Left lung (tissue), 10 donors: ENCODE measurements around the gene EME1. TPM values are rescaled to one million over a fixed set of nuclear protein-coding genes. Genes with fewer than 3 reads are reported as not detected.
"Not testable (repeated sequence)": the region's sequence is repeated elsewhere in the genome, so short reads cannot be mapped to it uniquely, and the experiment has no call there.

ENCODE experiments used
- ATAC-seq: fragments of 200-7000 bp; cut with Tn5 transposase; one replicate; pipeline ENCODE4 v1.9.1; 2020; ENCODE audit warnings: moderate library complexity
- DNase-seq, 4 donors: peaks; one replicate each; pipeline ENCODE4 v3.0.0-alpha.2; 2013 to 2020
- H3K27ac ChIP-seq, 2 donors: fragments of 200-600 bp; sonication (generic) in 1 of 2; one replicate each; pipeline versions ENCODE4 v1.5.0 to v1.8.0; 2020 to 2021
- H3K27me3 ChIP-seq, 2 donors: fragments of 200-600 bp; sonication (generic) in 1 of 2; one replicate each; pipeline versions ENCODE4 v1.5.0 to v1.8.0; 2020 to 2021
- H3K36me3 ChIP-seq, 2 donors: fragments of 200-600 bp; sonication (generic) in 1 of 2; one replicate each; pipeline versions ENCODE4 v1.5.0 to v1.8.0; 2020 to 2021
- H3K4me1 ChIP-seq, 2 donors: fragments of 200-600 bp; one replicate each; pipeline ENCODE4 v1.8.0; 2021
- H3K4me3 ChIP-seq, 2 donors: fragments of 200-600 bp; sonication (generic) in 1 of 2; one replicate each; pipeline versions ENCODE4 v1.5.0 to v1.8.0; 2020 to 2021; ENCODE audit warnings: mild to moderate bottlenecking in 1 of 2
- H3K9me3 ChIP-seq, 2 donors: fragments of 200-600 bp; sonication (generic) in 1 of 2; one replicate each; pipeline versions ENCODE4 v1.5.0 to v1.8.0; 2020 to 2021
- intact Hi-C, 2 donors: fragments of 100-400 bp; cut with DNase I; formaldehyde crosslinking; loops; one replicate each; pipeline versions ENCODE4 v1.11.2 to v1.14.2; 2022
- polyA plus RNA-seq, 6 donors: library from polyadenylated mRNA; unstranded; fragments of 120-200 nt; gene quantifications; one replicate each; pipeline ENCODE4 v1.2.1, GENCODE V29; 2013; ENCODE audit not compliant: insufficient read length in 6 of 6
- total RNA-seq, 2 donors: library from RNA; stranded (reverse); fragmentation: NEBNext Ultra II Directional; extraction: Animal tissue kit (Norgen Biotek cat#: 25700); gene quantifications; one replicate each; pipeline ENCODE4 v1.2.1, GENCODE V29; 2021
- TF ChIP-seq, protein P1 (sequence below), 2 donors: fragments of 200-600 bp; sonication (generic) in 1 of 2; IDR thresholded peaks; one replicate each; pipeline versions ENCODE4 v1.5.0 to v1.8.0; 2021; ENCODE audit warnings: antibody characterized with exemption in 2 of 2
- donor health status: DM: no; HTN: yes; CAD: no.
- donor health status: DM: no; HTN: no; CAD: no.

Gene EME1
- total and polyA plus RNA-seq, 8 donors: 2.6 to 12.7 (median 10.0) TPM

DNA sequence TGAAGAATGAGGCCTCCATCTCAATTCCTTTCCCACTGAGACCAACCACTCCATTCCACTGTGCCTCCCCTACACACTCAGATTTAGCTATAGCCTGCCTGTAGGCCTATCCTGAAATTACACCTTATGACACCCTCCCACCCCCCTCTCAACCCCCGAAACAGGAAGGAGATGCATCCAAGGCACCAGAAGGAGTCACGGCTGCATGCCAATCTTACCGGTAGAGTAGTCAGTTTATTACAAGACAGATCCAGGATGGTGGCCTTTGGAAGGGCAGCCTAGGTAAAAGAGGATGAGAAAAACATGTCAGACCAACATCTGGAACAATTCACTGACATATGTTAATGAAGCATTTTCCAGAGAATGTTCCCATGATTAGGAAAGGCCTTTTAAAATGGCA is 21.7 kb downstream of the EME1 start:
- Histone ChIP-seq H3K36me3 (peaks cover 0 to 53% of the 10 kb centered on the region in 2 donors), H3K4me3 (peak overlapping the region in 1 of 2 donors; percentile 87)
- TF ChIP-seq, protein P1, sequence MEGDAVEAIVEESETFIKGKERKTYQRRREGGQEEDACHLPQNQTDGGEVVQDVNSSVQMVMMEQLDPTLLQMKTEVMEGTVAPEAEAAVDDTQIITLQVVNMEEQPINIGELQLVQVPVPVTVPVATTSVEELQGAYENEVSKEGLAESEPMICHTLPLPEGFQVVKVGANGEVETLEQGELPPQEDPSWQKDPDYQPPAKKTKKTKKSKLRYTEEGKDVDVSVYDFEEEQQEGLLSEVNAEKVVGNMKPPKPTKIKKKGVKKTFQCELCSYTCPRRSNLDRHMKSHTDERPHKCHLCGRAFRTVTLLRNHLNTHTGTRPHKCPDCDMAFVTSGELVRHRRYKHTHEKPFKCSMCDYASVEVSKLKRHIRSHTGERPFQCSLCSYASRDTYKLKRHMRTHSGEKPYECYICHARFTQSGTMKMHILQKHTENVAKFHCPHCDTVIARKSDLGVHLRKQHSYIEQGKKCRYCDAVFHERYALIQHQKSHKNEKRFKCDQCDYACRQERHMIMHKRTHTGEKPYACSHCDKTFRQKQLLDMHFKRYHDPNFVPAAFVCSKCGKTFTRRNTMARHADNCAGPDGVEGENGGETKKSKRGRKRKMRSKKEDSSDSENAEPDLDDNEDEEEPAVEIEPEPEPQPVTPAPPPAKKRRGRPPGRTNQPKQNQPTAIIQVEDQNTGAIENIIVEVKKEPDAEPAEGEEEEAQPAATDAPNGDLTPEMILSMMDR (IDR thresholded peaks at IDR 0.05): no peak

DNA sequence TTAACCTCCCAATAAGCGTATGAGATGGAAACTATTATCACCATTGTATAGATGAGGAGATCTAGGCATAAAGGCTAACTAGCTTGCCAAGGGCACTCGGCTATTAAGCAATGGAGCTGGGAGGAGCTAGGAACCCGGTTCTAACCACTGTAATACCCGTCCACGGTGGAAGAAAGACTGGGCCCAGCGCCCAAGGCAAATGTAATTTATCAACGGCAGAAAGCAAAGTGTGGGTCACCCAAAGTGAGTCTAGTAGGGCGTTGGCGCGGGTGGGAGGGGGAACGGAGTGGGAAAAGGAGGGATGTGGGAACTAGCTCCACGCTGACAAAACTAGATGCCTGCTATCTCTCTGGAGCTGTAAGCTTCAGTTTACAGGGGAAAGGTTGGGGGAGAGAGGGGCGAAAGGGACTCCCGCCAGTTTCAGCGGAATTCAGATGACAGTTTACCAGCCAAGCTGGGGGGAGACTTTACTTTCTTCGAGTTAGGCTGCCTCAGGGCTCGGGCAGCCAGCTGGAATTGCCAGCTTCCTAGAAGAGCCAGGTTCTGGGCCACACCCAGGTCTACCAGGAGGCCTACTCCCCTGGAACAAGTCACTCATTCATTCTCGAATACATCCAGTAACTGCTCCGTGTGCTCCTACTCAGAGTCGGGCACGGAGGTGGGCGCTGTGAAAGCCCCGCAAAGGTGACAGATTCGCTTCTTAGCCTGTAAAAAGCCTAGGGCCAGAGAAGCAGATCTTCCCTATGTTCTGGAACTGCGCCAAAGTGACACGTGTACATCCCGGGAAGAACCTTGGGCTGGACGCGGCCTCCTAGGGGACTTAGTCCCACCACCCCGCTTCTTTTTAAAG is 23.5 kb downstream of the EME1 start:
- DNase-seq (peak; percentile 16 to 75 (median 42)), ATAC-seq (peak; percentile 85)
- peaks cover 14 to 38% of the 10 kb centered on the region in 2 donors for H3K4me1 ChIP-seq
- H3K27me3 ChIP-seq: no peaks in the 10 kb centered on the region
- H3K9me3 ChIP-seq: no peaks in the 10 kb centered on the region
- TF ChIP-seq, protein P1 (IDR thresholded peaks at IDR 0.05): no peak
- intact Hi-C loops: no loop called here
- H3K27ac ChIP-seq: peak overlapping the region; percentile 71 to 89
- peak overlapping the region; percentile 87 to 88 for H3K4me3 ChIP-seq
- peaks cover 0 to 36% of the 10 kb centered on the region in 2 donors for H3K36me3 ChIP-seq

More for the DNA sequence above, 21.7 kb downstream of the EME1 start:
- H3K4me1 ChIP-seq: peaks cover 14 to 38% of the 10 kb centered on the region in 2 donors
- intact Hi-C loops: no loop called here
- DNase-seq (no peak), ATAC-seq (no peak)
- H3K9me3 ChIP-seq: no peaks in the 10 kb centered on the region
- no peak overlapping the region for H3K27ac ChIP-seq
- H3K27me3 ChIP-seq: no peaks in the 10 kb centered on the region

DNA sequence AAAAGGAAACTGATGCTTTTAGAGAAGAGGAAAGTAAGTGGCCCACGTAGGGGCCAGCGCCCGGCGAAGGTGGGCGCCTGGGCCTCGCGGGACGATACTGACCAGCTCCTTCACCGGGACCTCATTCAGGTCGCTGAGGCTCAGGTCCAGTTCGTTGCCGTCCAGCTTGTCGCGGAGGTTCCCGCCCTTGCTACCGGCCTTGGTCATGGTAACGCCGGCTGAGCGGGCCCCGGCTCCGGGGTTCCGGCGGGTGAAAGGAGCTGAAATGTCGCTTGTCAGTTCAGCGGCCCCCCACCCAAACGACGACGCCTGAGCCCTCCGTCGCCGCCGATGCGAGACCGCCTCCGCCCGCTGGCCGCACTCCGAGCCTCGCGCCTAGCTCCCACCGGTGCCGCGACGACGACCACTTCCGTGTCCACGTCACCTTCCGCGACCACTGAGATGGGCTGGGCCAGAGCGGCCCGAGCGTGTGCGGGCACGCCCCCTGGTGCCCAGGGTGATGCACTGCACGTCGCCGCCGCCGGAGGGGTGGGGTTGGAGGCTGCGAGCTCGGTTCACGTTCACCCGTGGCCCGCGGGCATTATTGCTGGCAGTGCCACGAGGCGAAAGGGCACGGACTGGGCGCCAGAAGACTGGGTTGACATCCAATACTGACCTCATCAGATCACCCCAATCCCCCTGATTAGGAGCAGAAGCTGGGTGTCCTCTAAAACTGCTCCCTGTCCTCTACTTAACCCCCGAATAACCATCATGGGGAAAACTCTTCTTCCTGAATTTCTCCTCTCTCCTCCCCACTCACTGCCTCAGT is 24.3 kb downstream of the EME1 start, which contains the start of gene LRRC59:
LRRC59 (minus strand) TSS at position 413 of the 808 bp plus-strand sequence; CDS start at position 207, 206 bp downstream.
- intact Hi-C loops: no loop called here
- TF ChIP-seq, protein P1 (IDR thresholded peaks at IDR 0.05): peak; percentile 95 to 97
- ATAC-seq: peak; percentile 99
- peaks cover 14 to 38% of the 10 kb centered on the region in 2 donors for H3K4me1 ChIP-seq
- no peaks in the 10 kb centered on the region for H3K9me3 ChIP-seq
- H3K27ac ChIP-seq: peak within 1 kb of the TSS; percentile 71 to 89
- peaks cover 0 to 27% of the 10 kb centered on the region in 2 donors for H3K36me3 ChIP-seq
- peak; percentile 86 to 99 (median 92) for DNase-seq
- no peaks in the 10 kb centered on the region for H3K27me3 ChIP-seq
- H3K4me3 ChIP-seq: peak within 1 kb of the TSS; percentile 87 to 88

DNA sequence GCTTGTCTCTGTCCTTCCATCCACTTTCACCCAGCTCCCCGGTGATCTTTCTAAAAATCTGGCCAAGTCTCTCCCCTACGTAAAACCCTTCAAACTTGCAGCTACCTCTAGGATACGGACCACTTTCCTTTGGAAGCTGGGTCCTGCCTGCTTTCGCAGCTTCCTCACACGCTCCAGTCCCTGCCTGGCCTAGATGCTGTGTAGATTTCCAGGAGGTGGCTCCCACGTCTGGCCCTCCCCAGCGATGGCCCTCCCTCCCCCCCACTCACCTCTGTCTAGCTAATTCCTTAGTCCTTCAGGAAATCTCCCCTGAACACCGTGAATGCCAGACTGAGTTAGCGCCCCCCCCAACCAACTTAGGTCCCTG is 24.9 kb downstream of the EME1 start:
- ATAC-seq (no peak), DNase-seq (no peak)
- intact Hi-C loops: no loop called here
- no peaks in the 10 kb centered on the region for H3K9me3 ChIP-seq
- H3K4me3 ChIP-seq: peak overlapping the region in 1 of 2 donors; percentile 87
- peaks cover 0 to 21% of the 10 kb centered on the region in 2 donors for H3K36me3 ChIP-seq
- no peak overlapping the region for H3K27ac ChIP-seq
- H3K27me3 ChIP-seq: no peaks in the 10 kb centered on the region
- TF ChIP-seq, protein P1 (IDR thresholded peaks at IDR 0.05): no peak
- peaks cover 14 to 38% of the 10 kb centered on the region in 2 donors for H3K4me1 ChIP-seq

DNA sequence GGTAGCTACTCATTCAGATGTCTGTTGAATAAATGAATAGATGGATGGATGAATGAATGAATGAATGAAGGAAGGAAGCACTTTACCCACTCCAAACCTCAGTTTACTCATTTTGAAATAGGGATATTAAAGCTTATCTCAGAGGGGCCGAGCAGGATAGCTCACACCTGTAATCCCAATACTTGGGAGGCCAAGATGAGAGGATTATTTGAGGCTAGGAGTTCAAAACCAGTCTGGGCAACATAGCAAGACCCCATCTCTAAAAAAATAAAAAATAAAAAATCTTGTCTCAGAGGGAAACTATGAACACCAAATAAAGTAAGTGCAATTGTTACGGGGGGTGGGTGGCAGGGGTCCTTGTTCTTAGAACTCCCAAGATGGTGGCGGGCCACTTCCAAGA is 25.6 kb downstream of the EME1 start:
- H3K4me3 ChIP-seq, intact Hi-C loops, ATAC-seq: not testable (repeated sequence)

DNA sequence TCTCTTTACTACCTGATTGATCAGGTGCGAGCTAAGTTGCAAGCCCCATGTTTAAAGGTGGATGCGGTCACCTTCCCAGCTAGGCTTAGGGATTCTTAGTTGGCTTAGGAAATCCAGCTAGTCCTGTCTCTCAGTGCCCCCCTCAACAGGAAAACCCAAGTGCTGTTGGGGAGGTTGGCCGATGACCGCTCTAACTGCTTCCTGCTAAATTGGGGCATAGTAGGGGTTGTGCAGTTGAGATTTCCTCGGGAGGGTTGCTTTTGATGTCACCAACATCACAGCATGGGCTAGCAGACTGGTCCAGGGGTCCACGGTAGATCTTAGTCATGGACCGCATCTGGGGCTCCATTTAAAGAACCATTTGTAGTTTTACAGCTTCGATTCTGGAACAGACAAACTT is 26.6 kb downstream of the EME1 start:
- H3K27ac ChIP-seq, H3K4me3 ChIP-seq, H3K9me3 ChIP-seq, H3K27me3 ChIP-seq, H3K36me3 ChIP-seq, intact Hi-C loops, DNase-seq, ATAC-seq: not testable (repeated sequence)
- peaks cover 14 to 27% of the 10 kb centered on the region in 2 donors for H3K4me1 ChIP-seq

More for the DNA sequence above, 25.6 kb downstream of the EME1 start:
- not testable (repeated sequence) for H3K27ac ChIP-seq, DNase-seq, H3K9me3 ChIP-seq, H3K27me3 ChIP-seq
- Histone ChIP-seq H3K36me3 (peaks cover 0 to 14% of the 10 kb centered on the region in 2 donors), H3K4me1 (peaks cover 14 to 37% of the 10 kb centered on the region in 2 donors)

DNA sequence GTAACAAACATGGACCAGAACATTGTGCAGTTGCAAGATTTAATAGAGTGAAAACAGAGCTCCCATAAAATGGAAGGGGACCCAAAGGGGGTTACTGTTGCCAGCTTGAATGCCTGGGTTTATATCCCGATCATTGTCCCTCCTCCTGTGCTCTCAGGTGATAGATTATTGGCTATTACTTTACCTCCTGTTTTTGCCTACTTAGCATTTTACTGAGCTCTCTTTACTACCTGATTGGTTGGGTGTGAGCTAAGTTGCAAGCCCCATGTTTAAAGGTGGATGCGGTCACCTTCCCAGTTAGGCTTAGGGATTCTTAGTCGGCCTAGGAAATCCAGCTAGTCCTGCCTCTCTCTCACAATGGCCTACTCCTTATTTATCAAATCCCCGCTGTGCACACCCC is 32.3 kb downstream of the EME1 start:
- H3K27me3 ChIP-seq, H3K4me3 ChIP-seq, H3K4me1 ChIP-seq, DNase-seq, intact Hi-C loops, H3K9me3 ChIP-seq, ATAC-seq, H3K27ac ChIP-seq, H3K36me3 ChIP-seq: not testable (repeated sequence)
